ENCODE measurements around the gene ENTPD6. TPM values are rescaled to one million over a fixed set of nuclear protein-coding genes. Genes with fewer than 3 reads are reported as not detected.

ENTPD6 gene
- 28.8 TPM for total RNA-seq

DNA sequence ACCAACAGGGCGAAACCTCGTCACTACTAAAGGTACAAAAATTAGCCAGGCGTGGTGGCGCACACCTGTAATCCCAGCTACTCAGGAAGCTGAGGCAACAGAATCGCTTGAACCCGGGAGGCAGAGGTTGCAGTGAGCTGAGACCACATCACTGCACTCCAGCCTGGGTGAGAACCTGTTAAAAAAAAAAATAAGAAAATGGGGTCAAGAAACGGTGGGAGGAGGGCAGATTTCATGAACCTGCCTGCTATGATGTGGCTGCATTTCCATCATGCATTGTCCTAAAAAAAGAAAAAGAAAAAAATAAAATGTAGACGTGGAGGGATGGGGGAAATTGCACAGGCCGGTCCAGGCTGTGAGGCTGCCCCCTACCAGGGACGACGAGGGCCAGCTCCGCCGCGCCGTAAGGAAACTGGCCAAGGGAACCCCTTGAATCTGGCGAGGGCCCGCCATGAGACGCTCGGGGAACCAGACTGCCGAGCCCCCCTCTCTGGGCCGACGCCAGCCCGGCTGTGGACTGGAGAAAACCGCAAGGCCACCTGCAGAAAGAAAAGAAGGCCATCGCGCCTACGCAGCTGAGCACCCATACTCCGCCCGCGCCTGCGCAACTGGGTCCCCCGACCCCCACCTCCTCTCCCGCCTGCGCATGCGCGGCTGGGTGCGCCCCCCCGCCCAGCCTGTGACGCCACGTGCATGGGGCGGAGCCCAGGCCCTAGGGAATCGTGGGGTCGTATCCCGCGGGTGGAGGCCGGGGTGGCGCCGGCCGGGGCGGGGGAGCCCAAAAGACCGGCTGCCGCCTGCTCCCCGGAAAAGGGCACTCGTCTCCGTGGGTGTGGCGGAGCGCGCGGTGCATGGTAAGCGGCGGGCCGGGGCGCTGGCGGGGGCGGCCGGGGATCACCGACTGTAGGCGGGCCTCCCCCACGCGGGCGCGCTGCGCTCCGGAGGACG lies at the start of gene ENTPD6:
Gene ENTPD6 (plus strand): TSS at position 699 of the 948 bp plus-strand sequence. CDS start 10,825 bp downstream, outside the sequence.

DNA sequence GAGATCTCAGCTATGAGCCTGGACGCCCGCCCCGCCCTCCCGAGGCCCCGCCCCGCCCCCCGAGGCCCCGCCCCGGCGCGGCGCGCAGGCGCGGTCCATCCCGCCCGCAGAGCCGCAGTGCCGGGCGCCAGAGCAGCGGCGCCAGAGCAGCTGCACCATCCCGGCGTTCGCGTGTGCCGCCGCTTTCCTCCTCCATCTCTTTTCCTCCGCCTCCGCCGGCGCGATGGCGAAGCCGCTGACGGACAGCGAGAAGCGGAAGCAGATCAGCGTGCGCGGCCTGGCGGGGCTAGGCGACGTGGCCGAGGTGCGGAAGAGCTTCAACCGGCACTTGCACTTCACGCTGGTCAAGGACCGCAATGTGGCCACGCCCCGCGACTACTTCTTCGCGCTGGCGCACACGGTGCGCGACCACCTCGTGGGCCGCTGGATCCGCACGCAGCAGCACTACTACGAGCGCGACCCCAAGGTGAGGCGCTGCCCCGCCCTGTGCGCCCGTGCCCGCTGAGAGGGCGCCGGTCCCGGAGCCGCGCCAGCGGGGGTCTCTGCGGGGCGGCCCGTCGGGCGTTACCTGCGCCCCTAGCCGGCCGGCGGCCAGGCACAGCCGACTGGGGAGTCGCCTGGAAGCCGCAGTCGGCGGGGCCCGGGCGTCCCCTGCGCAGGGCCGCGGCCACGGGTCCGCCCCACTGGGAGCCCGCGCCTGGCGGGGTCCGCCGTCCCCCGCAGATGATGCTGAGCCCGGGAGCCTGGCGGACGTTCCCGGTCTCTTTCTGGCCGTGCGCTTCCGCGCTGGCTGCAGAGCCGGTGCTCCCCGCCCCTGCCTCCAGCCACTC lies 52.7 kb downstream of the ENTPD6 start, which contains the start of gene PYGB:
Gene PYGB (plus strand): TSS at position 130 of the 830 bp plus-strand sequence. CDS start 94 bp downstream, at position 224.

Small RNA genes lying within 50 kb of the gene (small RNA-seq; reads per million reads assigned to genes)
- gene AL035252.4 (ENCODE audit: low replicate concordance) = not detected
- not detected for gene AL121772.2 (ENCODE audit: low replicate concordance)
- gene RF00019 (ENCODE audit: low replicate concordance) = not detected

Other genes with a start within 250 kb of the ENTPD6 start
- gene CST7, start 246.4 kb upstream of the ENTPD6 start, total RNA-seq = 11.2 TPM
- 78.8 TPM for gene APMAP, start 203.0 kb upstream of the ENTPD6 start, total RNA-seq
- gene ACSS1, start 137.6 kb upstream of the ENTPD6 start, total RNA-seq = 33.9 TPM
- not detected for gene VSX1, start 113.6 kb upstream of the ENTPD6 start, total RNA-seq
- gene PYGB, start 52.4 kb downstream of the ENTPD6 start, total RNA-seq = 44.3 TPM
- gene ABHD12, start 195.1 kb downstream of the ENTPD6 start, total RNA-seq = 47.0 TPM
- gene GINS1, start 212.0 kb downstream of the ENTPD6 start, total RNA-seq = 8.0 TPM